K562 (cell line): ENCODE results near the gene EFEMP2. TPM values are rescaled to one million over a fixed set of nuclear protein-coding genes. Genes with fewer than 3 reads are reported as not detected.

Experiments used
- ASH1L ChIP-seq: fragments of 450-650 bp; IDR thresholded peaks from 2 replicates; pipeline ENCODE4 v1.6.1; 2018; ENCODE audit warnings: borderline replicate concordance, mild to moderate bottlenecking, low read depth; ENCODE audit not compliant: partially characterized antibody
- C11orf30 ChIP-seq: fragments of 450-650 bp; IDR thresholded peaks from 2 replicates; pipeline ENCODE4 v1.6.1; 2016; ENCODE audit warnings: low read depth, mild to moderate bottlenecking
- CBX5 ChIP-seq: IDR thresholded peaks from 2 replicates; pipeline ENCODE4 v1.6.1; 2014; ENCODE audit warnings: low read depth, borderline replicate concordance
- ELF4 ChIP-seq: fragments of 450-650 bp; formaldehyde crosslinking; IDR thresholded peaks from 2 replicates; pipeline ENCODE4 v1.4.0; 2022; ENCODE audit warnings: missing genetic modification characterization
- FOS ChIP-seq: IDR thresholded peaks from 3 replicates; pipeline ENCODE4 v1.6.1; 2011; ENCODE audit not compliant: insufficient read length; ENCODE audit errors: extremely low read depth
- HCFC1 ChIP-seq: IDR thresholded peaks from 2 replicates; pipeline ENCODE4 v1.6.1; 2012; ENCODE audit warnings: low read depth, low read length, improper control_type of control experiment
- HDAC2 ChIP-seq: fragments of 450-650 bp; IDR thresholded peaks from 2 replicates; pipeline ENCODE4 v1.6.1; 2016; ENCODE audit warnings: mild to moderate bottlenecking
- HMG20A ChIP-seq: fragments of 450-650 bp; formaldehyde crosslinking; conservative IDR thresholded peaks from 2 replicates; pipeline ENCODE4 v1.4.0; 2020; ENCODE audit warnings: mild to moderate bottlenecking, mixed read lengths
- NFRKB ChIP-seq: fragments of 450-650 bp; IDR thresholded peaks from 2 replicates; pipeline ENCODE4 v1.6.1; 2016; ENCODE audit warnings: low read depth
- NRF1 ChIP-seq, 2 experiments: fragments of 450-650 bp; IDR thresholded peaks in 1 of 2; conservative IDR thresholded peaks in 1 of 2; 2 replicates each; pipeline ENCODE4 v1.6.1; 2014; ENCODE audit warnings: mild to moderate bottlenecking in 2 of 2
- PHF21A ChIP-seq: fragments of 450-650 bp; IDR thresholded peaks from 2 replicates; pipeline ENCODE4 v1.6.1; 2017; ENCODE audit warnings: low read depth, borderline replicate concordance
- POLR2A ChIP-seq: fragments of 450-650 bp; conservative IDR thresholded peaks from 2 replicates; pipeline ENCODE4 v1.6.1; 2016
- POLR2B ChIP-seq: fragments of 450-650 bp; IDR thresholded peaks from 2 replicates; pipeline ENCODE4 v1.6.1; 2018; ENCODE audit warnings: low read depth; ENCODE audit not compliant: partially characterized antibody
- polyA plus RNA-seq, 8 experiments: library from polyadenylated mRNA; depleted of rRNA in 4 of 8; stranded (reverse) in 5 of 8; unstranded in 3 of 8; fragments of >200 nt; fragmentation: Nextera tagmentation in 2 of 8; fragmentation: Illumina TruSeq in 1 of 8; extraction: Ambion mirVana in 2 of 8; extraction: Trizol in 1 of 8; gene quantifications; 2 replicates each; pipeline versions ENCODE4 v1.2.1 to v1.2.3, GENCODE V29; 2011 to 2014; ENCODE audit warnings: inconsistent platforms in 1 of 8, missing spikeins in 1 of 8
- total RNA-seq, 7 experiments: library from RNA; depleted of rRNA in 6 of 7; stranded (reverse); fragments of >200 nt in 6 of 7; fragmentation: Illumina TruSeq in 2 of 7; extraction: Trizol in 2 of 7; gene quantifications; 2 replicates each; pipeline versions ENCODE4 v1.2.1 to v1.2.3, GENCODE V29; 2011 to 2021; ENCODE audit warnings: low replicate concordance in 1 of 7
- TF ChIP-seq, protein P1 (sequence below): conservative IDR thresholded peaks from 2 replicates; pipeline ENCODE4 v1.6.1; 2011; ENCODE audit warnings: low read depth, mild to moderate bottlenecking, low read length; ENCODE audit not compliant: control insufficient read depth
- TF ChIP-seq, protein P2 (sequence below): sonication (generic); formaldehyde crosslinking; IDR thresholded peaks from 2 replicates; pipeline ENCODE4 v1.8.0; 2022; ENCODE audit warnings: mild to moderate bottlenecking, missing genetic modification reagents, borderline replicate concordance
- TF ChIP-seq, protein P3 (sequence below): sonication (generic); formaldehyde crosslinking; IDR thresholded peaks from 2 replicates; pipeline ENCODE4 v1.5.0; 2020; ENCODE audit warnings: missing genetic modification reagents
- TF ChIP-seq, protein P4 (sequence below): fragments of 450-650 bp; IDR thresholded peaks from 2 replicates; pipeline ENCODE4 v1.6.1; 2016; ENCODE audit warnings: missing biosample characterization, missing genetic modification characterization
- TF ChIP-seq, protein P5 (sequence below): sonication (generic); formaldehyde crosslinking; IDR thresholded peaks from 2 replicates; pipeline ENCODE4 v1.4.0; 2020; ENCODE audit warnings: mild to moderate bottlenecking, missing genetic modification reagents

Gene EFEMP2
- total and polyA plus RNA-seq, 9 of the 15 experiments (the other 6 are each of a cell fraction or from before 2014, with no cell fraction given) = 0.07 to 2.9 (median 0.69) TPM; not detected in 1

DNA sequence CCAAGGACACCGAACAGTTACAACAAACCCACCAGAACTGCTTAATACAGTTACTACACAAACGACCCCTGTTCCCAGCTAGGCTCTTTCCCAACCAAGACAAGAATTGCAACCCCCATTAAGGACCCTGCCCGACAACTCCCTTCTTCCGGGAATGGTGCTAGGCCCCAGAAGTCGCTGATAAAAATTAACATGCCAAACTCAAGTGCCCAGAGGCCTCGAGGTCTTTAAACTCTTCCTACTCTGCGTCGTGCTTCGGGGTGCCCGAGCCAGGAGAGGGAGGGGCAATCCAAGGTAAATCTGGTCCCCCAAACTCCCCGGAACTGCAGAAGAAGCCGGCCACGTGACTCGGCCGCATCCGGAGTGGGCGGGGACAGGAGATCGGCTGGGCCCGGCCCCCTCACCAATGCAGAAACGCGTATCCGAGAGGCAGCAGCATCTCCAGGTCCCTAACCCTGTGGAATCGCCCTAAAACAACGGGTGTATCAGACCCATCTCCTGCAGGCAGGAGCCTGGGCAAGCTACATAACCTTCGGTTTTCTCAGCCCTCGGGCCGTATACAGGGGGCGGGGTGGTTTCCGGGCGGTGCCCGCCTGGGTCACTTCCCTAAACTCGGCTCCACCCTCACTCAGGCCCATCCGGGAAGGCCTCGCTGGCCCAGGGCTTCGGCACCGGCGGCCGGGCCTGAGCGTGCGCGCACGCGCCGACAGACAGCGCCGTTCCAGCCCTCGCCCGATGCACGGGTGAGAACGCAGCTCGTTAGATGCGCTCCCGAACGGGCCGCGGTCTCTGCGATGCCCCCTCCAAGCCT lies 15.7 kb downstream of the EFEMP2 start (continued):
- TF ChIP-seq, protein P1, sequence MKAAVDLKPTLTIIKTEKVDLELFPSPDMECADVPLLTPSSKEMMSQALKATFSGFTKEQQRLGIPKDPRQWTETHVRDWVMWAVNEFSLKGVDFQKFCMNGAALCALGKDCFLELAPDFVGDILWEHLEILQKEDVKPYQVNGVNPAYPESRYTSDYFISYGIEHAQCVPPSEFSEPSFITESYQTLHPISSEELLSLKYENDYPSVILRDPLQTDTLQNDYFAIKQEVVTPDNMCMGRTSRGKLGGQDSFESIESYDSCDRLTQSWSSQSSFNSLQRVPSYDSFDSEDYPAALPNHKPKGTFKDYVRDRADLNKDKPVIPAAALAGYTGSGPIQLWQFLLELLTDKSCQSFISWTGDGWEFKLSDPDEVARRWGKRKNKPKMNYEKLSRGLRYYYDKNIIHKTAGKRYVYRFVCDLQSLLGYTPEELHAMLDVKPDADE = no peak; the same call in none of the 2 replicates
- TF ChIP-seq ELF4 (peak; percentile 91; the same call in 1 of the 2 replicates), NFRKB (no peak), HDAC2 (peak; percentile 75; the same call in 1 of the 2 replicates), HCFC1 (peak; percentile 2; the same call in 1 of the 2 replicates), CBX5 (no peak), NRF1 (conservative IDR thresholded peaks at IDR 0.05 in 1 of 2, IDR thresholded peaks at IDR 0.05 in 1 of 2) (peak; percentile 85 to 88), FOS (no peak), ASH1L (peak; percentile 39), POLR2B (peak; percentile 58), C11orf30 (peak; percentile 50; the same call in 1 of the 2 replicates), HMG20A (CRISPR knock-in tag) (no peak), PHF21A (no peak), POLR2A (peak; percentile 71)
- TF ChIP-seq, protein P2, sequence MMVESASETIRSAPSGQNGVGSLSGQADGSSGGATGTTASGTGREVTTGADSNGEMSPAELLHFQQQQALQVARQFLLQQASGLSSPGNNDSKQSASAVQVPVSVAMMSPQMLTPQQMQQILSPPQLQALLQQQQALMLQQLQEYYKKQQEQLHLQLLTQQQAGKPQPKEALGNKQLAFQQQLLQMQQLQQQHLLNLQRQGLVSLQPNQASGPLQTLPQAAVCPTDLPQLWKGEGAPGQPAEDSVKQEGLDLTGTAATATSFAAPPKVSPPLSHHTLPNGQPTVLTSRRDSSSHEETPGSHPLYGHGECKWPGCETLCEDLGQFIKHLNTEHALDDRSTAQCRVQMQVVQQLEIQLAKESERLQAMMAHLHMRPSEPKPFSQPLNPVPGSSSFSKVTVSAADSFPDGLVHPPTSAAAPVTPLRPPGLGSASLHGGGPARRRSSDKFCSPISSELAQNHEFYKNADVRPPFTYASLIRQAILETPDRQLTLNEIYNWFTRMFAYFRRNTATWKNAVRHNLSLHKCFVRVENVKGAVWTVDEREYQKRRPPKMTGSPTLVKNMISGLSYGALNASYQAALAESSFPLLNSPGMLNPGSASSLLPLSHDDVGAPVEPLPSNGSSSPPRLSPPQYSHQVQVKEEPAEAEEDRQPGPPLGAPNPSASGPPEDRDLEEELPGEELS = peak; percentile 92; the same call in 1 of the 2 replicates
- TF ChIP-seq, protein P3, sequence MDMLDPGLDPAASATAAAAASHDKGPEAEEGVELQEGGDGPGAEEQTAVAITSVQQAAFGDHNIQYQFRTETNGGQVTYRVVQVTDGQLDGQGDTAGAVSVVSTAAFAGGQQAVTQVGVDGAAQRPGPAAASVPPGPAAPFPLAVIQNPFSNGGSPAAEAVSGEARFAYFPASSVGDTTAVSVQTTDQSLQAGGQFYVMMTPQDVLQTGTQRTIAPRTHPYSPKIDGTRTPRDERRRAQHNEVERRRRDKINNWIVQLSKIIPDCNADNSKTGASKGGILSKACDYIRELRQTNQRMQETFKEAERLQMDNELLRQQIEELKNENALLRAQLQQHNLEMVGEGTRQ (CRISPR knock-in tag) = peak; percentile 95
- TF ChIP-seq, protein P4, sequence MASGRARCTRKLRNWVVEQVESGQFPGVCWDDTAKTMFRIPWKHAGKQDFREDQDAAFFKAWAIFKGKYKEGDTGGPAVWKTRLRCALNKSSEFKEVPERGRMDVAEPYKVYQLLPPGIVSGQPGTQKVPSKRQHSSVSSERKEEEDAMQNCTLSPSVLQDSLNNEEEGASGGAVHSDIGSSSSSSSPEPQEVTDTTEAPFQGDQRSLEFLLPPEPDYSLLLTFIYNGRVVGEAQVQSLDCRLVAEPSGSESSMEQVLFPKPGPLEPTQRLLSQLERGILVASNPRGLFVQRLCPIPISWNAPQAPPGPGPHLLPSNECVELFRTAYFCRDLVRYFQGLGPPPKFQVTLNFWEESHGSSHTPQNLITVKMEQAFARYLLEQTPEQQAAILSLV (tag) = no peak
- TF ChIP-seq, protein P5, sequence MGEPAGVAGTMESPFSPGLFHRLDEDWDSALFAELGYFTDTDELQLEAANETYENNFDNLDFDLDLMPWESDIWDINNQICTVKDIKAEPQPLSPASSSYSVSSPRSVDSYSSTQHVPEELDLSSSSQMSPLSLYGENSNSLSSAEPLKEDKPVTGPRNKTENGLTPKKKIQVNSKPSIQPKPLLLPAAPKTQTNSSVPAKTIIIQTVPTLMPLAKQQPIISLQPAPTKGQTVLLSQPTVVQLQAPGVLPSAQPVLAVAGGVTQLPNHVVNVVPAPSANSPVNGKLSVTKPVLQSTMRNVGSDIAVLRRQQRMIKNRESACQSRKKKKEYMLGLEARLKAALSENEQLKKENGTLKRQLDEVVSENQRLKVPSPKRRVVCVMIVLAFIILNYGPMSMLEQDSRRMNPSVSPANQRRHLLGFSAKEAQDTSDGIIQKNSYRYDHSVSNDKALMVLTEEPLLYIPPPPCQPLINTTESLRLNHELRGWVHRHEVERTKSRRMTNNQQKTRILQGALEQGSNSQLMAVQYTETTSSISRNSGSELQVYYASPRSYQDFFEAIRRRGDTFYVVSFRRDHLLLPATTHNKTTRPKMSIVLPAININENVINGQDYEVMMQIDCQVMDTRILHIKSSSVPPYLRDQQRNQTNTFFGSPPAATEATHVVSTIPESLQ = peak; percentile 64; the same call in 1 of the 2 replicates
